DND-41 (cell line): Measurements from ENCODE around the gene GUCY2D.
A peak's percentile ranks its signal among the peaks of the same experiment; 100 is the strongest.

Experiments
- ATAC-seq: fragments of 200-7000 bp; cut with Tn5 transposase; 3 replicates; pipeline ENCODE4 v1.9.1; 2021; ENCODE audit warnings: low read depth; ENCODE audit not compliant: insufficient read depth
- DNase-seq: peaks from one replicate; pipeline ENCODE4 v3.0.0-alpha.2; 2020
- H2AFZ ChIP-seq: 2 replicates; pipeline ENCODE4 v1.6.0; 2012; ENCODE audit warnings: low read depth, low read length
- H3K27ac ChIP-seq: 2 replicates; pipeline ENCODE4 v1.5.1; 2012; ENCODE audit warnings: low read length, inconsistent platforms
- H3K27me3 ChIP-seq: fragments of 200-600 bp; sonication (generic); 2 replicates; pipeline ENCODE4 v1.6.0; 2012; ENCODE audit warnings: low read length, mild to moderate bottlenecking, inconsistent platforms; ENCODE audit not compliant: insufficient read depth, poor library complexity
- H3K36me3 ChIP-seq: 2 replicates; pipeline ENCODE4 v1.5.1; 2012; ENCODE audit warnings: low read length, inconsistent platforms; ENCODE audit not compliant: insufficient read depth
- H3K4me1 ChIP-seq: 2 replicates; pipeline ENCODE4 v1.5.1; 2012; ENCODE audit warnings: mild to moderate bottlenecking, low read length; ENCODE audit not compliant: insufficient read depth
- H3K4me2 ChIP-seq: 2 replicates; pipeline ENCODE4 v1.6.0; 2012; ENCODE audit warnings: mild to moderate bottlenecking, moderate library complexity, low read length, inconsistent platforms; ENCODE audit not compliant: insufficient read depth
- H3K4me3 ChIP-seq, 2 experiments: fragments of 200-600 bp in 1 of 2; shearing (Covaris generic) in 1 of 2; 2 replicates each; pipeline ENCODE4 v1.5.1; 2012 to 2016; ENCODE audit warnings: inconsistent platforms in 2 of 2, low read length in 2 of 2, mild to moderate bottlenecking in 2 of 2, low read depth in 1 of 2, moderate library complexity in 1 of 2
- H3K79me2 ChIP-seq: 2 replicates; pipeline ENCODE4 v1.6.0; 2012; ENCODE audit warnings: low read length, inconsistent platforms; ENCODE audit not compliant: insufficient read depth
- H3K9ac ChIP-seq: 2 replicates; pipeline ENCODE4 v1.6.0; 2012; ENCODE audit warnings: low read depth, mild to moderate bottlenecking, inconsistent platforms, low read length, moderate library complexity
- H3K9me3 ChIP-seq: 2 replicates; pipeline ENCODE4 v1.5.1; 2012; ENCODE audit warnings: low read length, moderate library complexity, mild to moderate bottlenecking, inconsistent platforms; ENCODE audit not compliant: insufficient read depth, severe bottlenecking
- H4K20me1 ChIP-seq: 2 replicates; pipeline ENCODE4 v1.6.0; 2012; ENCODE audit warnings: low read length; ENCODE audit not compliant: insufficient read depth
- CTCF ChIP-seq: IDR thresholded peaks from 2 replicates; pipeline ENCODE4 v1.5.1; 2012; ENCODE audit warnings: borderline replicate concordance, low read length, moderate library complexity, mild to moderate bottlenecking; ENCODE audit not compliant: poor library complexity, severe bottlenecking; ENCODE audit errors: extremely low read depth
- EZH2 ChIP-seq: IDR thresholded peaks from 3 replicates; pipeline ENCODE4 v1.6.1; 2012; ENCODE audit warnings: borderline replicate concordance, low read depth, mild to moderate bottlenecking, moderate library complexity, low read length, inconsistent platforms; ENCODE audit not compliant: severe bottlenecking

The GUCY2D gene

DNA sequence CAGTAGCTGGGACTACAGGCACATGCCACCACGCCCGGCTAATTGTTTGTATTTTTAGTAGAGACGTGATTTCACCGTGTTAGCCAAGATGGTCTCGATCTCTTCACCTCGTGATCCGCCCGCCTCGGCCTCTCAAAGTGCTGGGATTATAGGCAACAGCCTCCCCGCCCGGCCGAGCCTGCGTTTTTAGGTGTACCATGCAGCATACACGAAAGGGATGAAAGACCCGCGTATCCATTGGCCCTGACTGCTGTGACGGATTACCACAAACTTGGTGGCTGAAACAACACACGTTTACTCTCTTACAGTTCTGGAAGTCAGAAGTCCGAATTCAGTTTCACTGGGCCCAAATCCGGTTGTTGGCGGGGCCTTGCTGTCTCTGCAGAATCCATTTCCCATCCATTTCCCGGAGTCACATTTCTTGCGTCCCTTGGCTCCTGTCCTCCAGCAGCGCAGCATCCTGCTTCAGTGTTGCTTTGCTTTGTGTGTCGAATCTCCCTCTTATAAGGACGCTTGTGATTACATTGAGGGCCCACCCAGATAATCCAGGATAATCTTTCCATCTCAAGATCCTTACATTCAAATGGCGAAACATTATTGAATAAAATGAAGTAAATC lies 8.3 kb upstream of the GUCY2D start:
- no peak for DNase-seq
- H3K36me3 ChIP-seq: no peaks in the 10 kb centered on the region
- no peak for ATAC-seq
- no peaks in the 10 kb centered on the region for H3K79me2 ChIP-seq
- H3K4me2 ChIP-seq: no peak overlapping the region
- no peak overlapping the region for H3K4me3 ChIP-seq
- no peaks in the 10 kb centered on the region for H3K9me3 ChIP-seq
- H3K9ac ChIP-seq: no peak overlapping the region
- no peaks in the 10 kb centered on the region for H3K27me3 ChIP-seq
- no peak for TF ChIP-seq EZH2
- no peak for TF ChIP-seq CTCF
- H3K4me1 ChIP-seq: peaks cover 15% of the 10 kb centered on the region
- H3K27ac ChIP-seq: no peak overlapping the region
- no peak overlapping the region for H2AFZ ChIP-seq
- no peaks in the 10 kb centered on the region for H4K20me1 ChIP-seq

DNA sequence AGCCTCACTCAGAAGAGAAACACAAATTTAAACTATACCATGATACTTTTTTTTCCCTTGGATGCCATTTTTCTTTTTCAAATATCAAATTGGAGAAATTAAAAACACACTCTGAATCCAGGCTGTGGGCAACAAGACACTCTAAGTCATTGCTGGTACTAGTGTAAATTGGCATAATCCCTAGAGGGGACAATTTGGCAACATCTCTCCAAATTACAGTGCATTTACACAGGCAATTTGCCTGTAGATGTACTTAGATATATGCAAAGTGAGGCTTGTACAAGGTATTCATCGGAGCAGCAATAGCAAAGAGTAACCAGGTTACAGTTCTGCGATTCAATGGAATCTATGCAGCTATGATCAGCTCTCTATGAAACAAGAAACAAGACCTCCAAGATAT lies 6.7 kb upstream of the GUCY2D start:
- no peaks in the 10 kb centered on the region for H3K36me3 ChIP-seq
- ATAC-seq (no peak), DNase-seq (no peak)
- H3K27me3 ChIP-seq: no peaks in the 10 kb centered on the region
- no peak overlapping the region for H2AFZ ChIP-seq
- H3K9ac ChIP-seq: no peak overlapping the region
- H3K4me2 ChIP-seq: no peak overlapping the region
- TF ChIP-seq EZH2 (no peak), CTCF (no peak)
- no peaks in the 10 kb centered on the region for H3K9me3 ChIP-seq
- peaks cover 4% of the 10 kb centered on the region for H3K4me1 ChIP-seq
- H3K79me2 ChIP-seq: no peaks in the 10 kb centered on the region
- H3K27ac ChIP-seq: no peak overlapping the region
- no peaks in the 10 kb centered on the region for H4K20me1 ChIP-seq
- no peak overlapping the region for H3K4me3 ChIP-seq

GRCh38 chr17:7997186-7997585 lies 5.2 kb upstream of the GUCY2D start:
- ATAC-seq (peak; percentile 72; the same call in 2 of the 3 replicates), DNase-seq (peak; percentile 51)
- Histone ChIP-seq H3K4me3 (no peak overlapping the region), H3K4me1 (no peaks in the 10 kb centered on the region), H3K4me2 (no peak overlapping the region), H3K27me3 (peaks cover 5% of the 10 kb centered on the region), H3K27ac (no peak overlapping the region), H3K9ac (no peak overlapping the region), H4K20me1 (no peaks in the 10 kb centered on the region), H3K36me3 (no peaks in the 10 kb centered on the region), H2AFZ (no peak overlapping the region), H3K79me2 (no peaks in the 10 kb centered on the region), H3K9me3 (no peaks in the 10 kb centered on the region)
- TF ChIP-seq CTCF: peak; percentile 51
- TF ChIP-seq EZH2: no peak
